HFFc6 (cell line): Measurements from ENCODE around the gene FAM135A. TPM values are rescaled to one million over a fixed set of nuclear protein-coding genes. Genes with fewer than 3 reads are reported as not detected.
"Not testable (repeated sequence)": the region's sequence is repeated elsewhere in the genome, so short reads cannot be mapped to it uniquely, and the experiment has no call there.

Experiments used
- DNase-seq: peaks from one replicate; pipeline ENCODE4 v3.0.0-alpha.2; 2018
- H3K27ac Mint-ChIP-seq: 2 replicates; pipeline ENCODE4 v1.8.0; 2020; ENCODE audit warnings: mild to moderate bottlenecking, mixed read lengths
- H3K27me3 Mint-ChIP-seq: 2 replicates; pipeline ENCODE4 v1.8.0; 2021; ENCODE audit warnings: mild to moderate bottlenecking, moderate library complexity, mixed read lengths; ENCODE audit not compliant: insufficient read depth
- H3K36me3 Mint-ChIP-seq: 2 replicates; pipeline ENCODE4 v1.8.0; 2021; ENCODE audit warnings: low read depth, mixed read lengths
- H3K4me1 Mint-ChIP-seq: 2 replicates; pipeline ENCODE4 v1.8.0; 2020; ENCODE audit warnings: low read depth, mixed read lengths
- H3K4me3 Mint-ChIP-seq: 2 replicates; pipeline ENCODE4 v1.8.0; 2020; ENCODE audit warnings: mild to moderate bottlenecking, moderate library complexity, mixed read lengths
- H3K9me3 Mint-ChIP-seq: 2 replicates; pipeline ENCODE4 v1.8.0; 2020; ENCODE audit warnings: mild to moderate bottlenecking, mixed read lengths
- CTCF ChIP-seq: fragments of 200-600 bp; sonication (generic); IDR thresholded peaks from 2 replicates; pipeline ENCODE4 v1.5.0; 2021; ENCODE audit warnings: antibody characterized with exemption, mild to moderate bottlenecking
- total RNA-seq, 6 experiments: library from RNA; stranded (reverse); fragmentation: NEBNext Ultra II Directional; extraction: Animal tissue kit (Norgen Biotek cat#: 25700); gene quantifications; 2 replicates in 1 of 6; 3 replicates in 5 of 6; pipeline ENCODE4 v1.2.3, GENCODE V29; 2021

The FAM135A gene
- total RNA-seq, 6 experiments from 2014 or later: 2.2 to 4.0 (median 3.9) TPM

- H3K27me3 Mint-ChIP-seq: peaks cover 3% of the 10 kb centered on the region
- H3K4me3 Mint-ChIP-seq: no peak overlapping the region
- H3K27ac Mint-ChIP-seq: no peak overlapping the region
- DNase-seq: no peak
- H3K36me3 Mint-ChIP-seq: no peaks in the 10 kb centered on the region
- no peak for TF ChIP-seq CTCF
- no peaks in the 10 kb centered on the region for H3K9me3 Mint-ChIP-seq
- no peaks in the 10 kb centered on the region; the same call in 1 of the 2 replicates for H3K4me1 Mint-ChIP-seq
Measured at GRCh38 chr6:70551566-70551965, 138.3 kb downstream of the FAM135A start.

GRCh38 chr6:70552286-70552940, 139.1 kb downstream of the FAM135A start:
- H3K27me3 Mint-ChIP-seq, H3K4me1 Mint-ChIP-seq, H3K4me3 Mint-ChIP-seq, H3K9me3 Mint-ChIP-seq, H3K36me3 Mint-ChIP-seq, DNase-seq, H3K27ac Mint-ChIP-seq: not testable (repeated sequence)

- DNase-seq: no peak
- no peak overlapping the region for H3K27ac Mint-ChIP-seq
- H3K4me3 Mint-ChIP-seq: no peak overlapping the region
- TF ChIP-seq CTCF: no peak
- H3K4me1 Mint-ChIP-seq: no peaks in the 10 kb centered on the region
- no peaks in the 10 kb centered on the region for H3K9me3 Mint-ChIP-seq
- peaks cover 3% of the 10 kb centered on the region for H3K27me3 Mint-ChIP-seq
- H3K36me3 Mint-ChIP-seq: no peaks in the 10 kb centered on the region
Measured at GRCh38 chr6:70552974-70553373, 139.7 kb downstream of the FAM135A start.

GRCh38 chr6:70557998-70558397, 144.7 kb downstream of the FAM135A start:
- Mint-ChIP-seq H3K9me3 (no peaks in the 10 kb centered on the region), H3K27ac (no peak overlapping the region), H3K4me3 (no peak overlapping the region), H3K36me3 (no peaks in the 10 kb centered on the region), H3K27me3 (no peaks in the 10 kb centered on the region), H3K4me1 (no peaks in the 10 kb centered on the region)
- TF ChIP-seq CTCF: no peak
- no peak for DNase-seq

GRCh38 chr6:70562401-70562800, 149.1 kb downstream of the FAM135A start:
- H3K27me3 Mint-ChIP-seq, DNase-seq, H3K4me3 Mint-ChIP-seq, H3K27ac Mint-ChIP-seq, H3K9me3 Mint-ChIP-seq, H3K36me3 Mint-ChIP-seq: not testable (repeated sequence)
- peaks cover 11% of the 10 kb centered on the region for H3K4me1 Mint-ChIP-seq

GRCh38 chr6:70563530-70563929, 150.2 kb downstream of the FAM135A start:
- H3K27me3 Mint-ChIP-seq: no peaks in the 10 kb centered on the region
- H3K27ac Mint-ChIP-seq: no peak overlapping the region
- peaks cover 13% of the 10 kb centered on the region for H3K4me1 Mint-ChIP-seq
- no peak for DNase-seq
- H3K36me3 Mint-ChIP-seq: no peaks in the 10 kb centered on the region
- H3K4me3 Mint-ChIP-seq: no peak overlapping the region
- TF ChIP-seq CTCF: no peak
- H3K9me3 Mint-ChIP-seq: no peaks in the 10 kb centered on the region
